ENCODE measurements around the gene PTPN14. TPM values are rescaled to one million over a fixed set of nuclear protein-coding genes. Genes with fewer than 3 reads are reported as not detected.

PTPN14 gene
- total and polyA plus RNA-seq, 2 of the 8 experiments (the other 6 are each of a cell fraction or from before 2014, with no cell fraction given): 14.4 to 93.6 TPM

DNA sequence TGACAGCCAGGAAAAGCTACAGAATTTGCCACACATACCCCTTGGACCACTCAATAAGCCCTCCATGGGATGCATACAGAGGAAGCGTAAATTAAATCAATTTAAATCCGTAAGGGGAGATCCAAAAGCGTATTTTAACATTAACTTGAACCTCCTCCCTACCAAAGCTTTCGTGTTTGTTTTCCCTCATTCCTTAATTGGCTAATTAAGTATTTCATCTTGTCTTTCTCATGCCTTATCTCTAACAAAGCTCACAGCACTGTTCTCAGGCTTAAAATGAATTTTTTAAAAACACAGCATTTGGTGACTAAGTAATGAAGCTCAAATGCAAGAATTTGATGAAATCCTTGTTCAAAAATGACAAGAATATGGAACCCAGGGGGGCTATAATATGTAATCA is 3.1 kb downstream of the PTPN14 start:
- Histone ChIP-seq H3K23me2 (ENCODE audit: low read depth, low read length) (peaks cover 8% of the 10 kb centered on the region; the same call in 1 of the 2 replicates), H4K5ac (ENCODE audit: insufficient read length, low read depth, low read length) (no peak overlapping the region), H3K36me3 (ENCODE audit: control insufficient read depth in 2 of 4, insufficient read depth in 4 of 4, low read length in 3 of 4) (no peaks in the 10 kb centered on the region), H4K91ac (replicated peaks; ENCODE audit: insufficient read length, low read length) (no peak overlapping the region), H3K79me2 (ENCODE audit: control insufficient read depth in 1 of 2, insufficient read depth in 2 of 2, low read length in 2 of 2) (peaks cover 26 to 73% of the 10 kb centered on the region in 2 experiments), H2BK12ac (ENCODE audit: low read depth, low read length) (no peak overlapping the region), H3K27me3 (replicated peaks in 1 of 4; ENCODE audit: control insufficient read depth in 3 of 4, extremely low read depth in 1 of 4, insufficient read depth in 3 of 4, low read length in 3 of 4) (no peaks in the 10 kb centered on the region), H2BK120ac (replicated peaks; ENCODE audit: low read depth, low read length) (no peak overlapping the region), H2BK15ac (ENCODE audit: low read length) (no peak overlapping the region), H2AK5ac (ENCODE audit: low read depth, low read length) (no peak overlapping the region), H3K23ac (ENCODE audit: insufficient read length) (no peak overlapping the region), H2BK5ac (ENCODE audit: low read depth, low read length) (no peak overlapping the region), H3K27ac (ENCODE audit: low read depth, low read length) (no peak overlapping the region), H2AFZ (ENCODE audit: low read length) (no peak overlapping the region), H3K9me3 (ENCODE audit: insufficient read depth in 2 of 2, low read depth in 1 of 2, low read length in 1 of 2) (no peaks in the 10 kb centered on the region), H3K18ac (ENCODE audit: extremely low read depth, low read length) (no peak overlapping the region), H3K56ac (replicated peaks; ENCODE audit: insufficient read length, low read depth, low read length) (no peak overlapping the region), H3K4ac (replicated peaks; ENCODE audit: insufficient read length, low read depth, low read length) (no peak overlapping the region), H3K4me3 (ENCODE audit: extremely low read depth in 1 of 4, insufficient read depth in 2 of 4, low read depth in 3 of 4, low read length in 4 of 4) (no peak overlapping the region), H4K20me1 (replicated peaks in 1 of 2; ENCODE audit: control insufficient read depth in 1 of 2, insufficient read depth in 2 of 2, low read length in 2 of 2) (peaks cover 2 to 9% of the 10 kb centered on the region in 2 experiments), H3K9ac (replicated peaks in 1 of 4; ENCODE audit: extremely low read depth in 1 of 4, low read depth in 3 of 4, low read length in 3 of 4) (no peak overlapping the region), H3K4me1 (replicated peaks in 1 of 4; ENCODE audit: control insufficient read depth in 3 of 4, insufficient read depth in 4 of 4, low read length in 3 of 4) (peaks cover 4 to 15% (median 6%) of the 10 kb centered on the region in 4 experiments; a peak in 6 of 7 replicates), H4K8ac (ENCODE audit: extremely low read depth, insufficient read depth, low read length) (no peak overlapping the region), H3K79me1 (ENCODE audit: low read depth, low read length) (peaks cover 12% of the 10 kb centered on the region), H2BK20ac (ENCODE audit: low read length) (no peak overlapping the region), H3K14ac (ENCODE audit: insufficient read length) (no peak overlapping the region), H3K4me2 (ENCODE audit: insufficient read depth in 1 of 2, low read depth in 2 of 2, low read length in 2 of 2) (no peak overlapping the region; a peak in 1 of 4 replicates)
- ChIA-PET POLR2A (ENCODE audit: partially characterized antibody) (interaction anchor here (1.0 to 5.9 kb wide), 3 partner anchors 44 to 75 kb away, joined by 3 to 25 read pairs (median 4); no protein-coding TSS in a partner anchor), CTCF (ENCODE audit: partially characterized antibody) (interaction anchor here (0.8 to 7.2 kb wide), 14 partner anchors 9 to 335 kb away, joined by 3 to 54 read pairs (median 3); no protein-coding TSS in a partner anchor)
- FAIRE-seq (no peak), DNase-seq (ENCODE audit: low read depth in 1 of 2, low spot score in 2 of 2) (no peak)
- TF ChIP-seq, protein P1, sequence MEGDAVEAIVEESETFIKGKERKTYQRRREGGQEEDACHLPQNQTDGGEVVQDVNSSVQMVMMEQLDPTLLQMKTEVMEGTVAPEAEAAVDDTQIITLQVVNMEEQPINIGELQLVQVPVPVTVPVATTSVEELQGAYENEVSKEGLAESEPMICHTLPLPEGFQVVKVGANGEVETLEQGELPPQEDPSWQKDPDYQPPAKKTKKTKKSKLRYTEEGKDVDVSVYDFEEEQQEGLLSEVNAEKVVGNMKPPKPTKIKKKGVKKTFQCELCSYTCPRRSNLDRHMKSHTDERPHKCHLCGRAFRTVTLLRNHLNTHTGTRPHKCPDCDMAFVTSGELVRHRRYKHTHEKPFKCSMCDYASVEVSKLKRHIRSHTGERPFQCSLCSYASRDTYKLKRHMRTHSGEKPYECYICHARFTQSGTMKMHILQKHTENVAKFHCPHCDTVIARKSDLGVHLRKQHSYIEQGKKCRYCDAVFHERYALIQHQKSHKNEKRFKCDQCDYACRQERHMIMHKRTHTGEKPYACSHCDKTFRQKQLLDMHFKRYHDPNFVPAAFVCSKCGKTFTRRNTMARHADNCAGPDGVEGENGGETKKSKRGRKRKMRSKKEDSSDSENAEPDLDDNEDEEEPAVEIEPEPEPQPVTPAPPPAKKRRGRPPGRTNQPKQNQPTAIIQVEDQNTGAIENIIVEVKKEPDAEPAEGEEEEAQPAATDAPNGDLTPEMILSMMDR (IDR thresholded peaks at IDR 0.05; ENCODE audit: control extremely low read depth in 1 of 3, insufficient read depth in 1 of 3, low read depth in 1 of 3, low read length in 3 of 3): no peak
- TF ChIP-seq CBX5 (IDR thresholded peaks at IDR 0.05; ENCODE audit: low read depth, low read length) (no peak), GTF2F1 (IDR thresholded peaks at IDR 0.05; ENCODE audit: borderline replicate concordance, low read depth, low read length) (no peak), SUZ12 (IDR thresholded peaks at IDR 0.05; ENCODE audit: low read length) (no peak), POU5F1 (IDR thresholded peaks at IDR 0.05; ENCODE audit: low read depth, low read length) (no peak), ASH2L (IDR thresholded peaks at IDR 0.05; ENCODE audit: low read length) (no peak), KDM5A (IDR thresholded peaks at IDR 0.05; ENCODE audit: low read length) (no peak)
- 92% methylated on average over 4 of the region's 4 CpGs; no CpG with 5 or more reads in 1 of the 2 experiments for WGBS, 2 experiments (ENCODE audit: extremely low coverage in 1 of 2, insufficient coverage in 1 of 2, insufficient read length in 1 of 2, insufficient replicate concordance in 2 of 2, low coverage in 1 of 2, low lambda C conversion rate in 2 of 2, missing lambda C conversion rate in 1 of 2)
